PFSK-1 (cell line): Measurements from ENCODE around the gene MYOZ2.

Experiments used
- POLR2AphosphoS5 ChIP-seq: IDR thresholded peaks from 2 replicates; pipeline ENCODE4 v1.6.1; 2012; ENCODE audit warnings: low read depth, mild to moderate bottlenecking, control low read depth, low read length, moderate library complexity
- REST ChIP-seq, 2 experiments: IDR thresholded peaks; 2 replicates each; pipeline versions ENCODE4 v1.6.1 to v1.8.0; 2011 to 2012; ENCODE audit warnings: low read depth in 2 of 2, low read length in 2 of 2, control low read depth in 1 of 2, inconsistent platforms in 1 of 2, mild to moderate bottlenecking in 1 of 2, moderate library complexity in 1 of 2; ENCODE audit not compliant: insufficient read depth in 1 of 2
- SIN3A ChIP-seq: IDR thresholded peaks from 2 replicates; pipeline ENCODE4 v1.6.1; 2012; ENCODE audit warnings: mild to moderate bottlenecking, low read length, moderate library complexity, borderline replicate concordance; ENCODE audit not compliant: insufficient read depth
- TAF1 ChIP-seq: IDR thresholded peaks from 2 replicates; pipeline ENCODE4 v1.6.1; 2012; ENCODE audit warnings: low read length, control low read depth, borderline replicate concordance; ENCODE audit not compliant: insufficient read depth

GRCh38 chr4:119212234-119212963 lies 76.8 kb downstream of the MYOZ2 start, which contains the start of gene USP53:
- TF ChIP-seq POLR2AphosphoS5 (peak; percentile 96), REST (IDR thresholded peaks at IDR 0.05; ENCODE audit: insufficient read depth in 1 of 2, low read depth in 2 of 2, low read length in 2 of 2) (peak in 1 of 2 experiments; percentile 35; a peak in 1 of 4 replicates), TAF1 (peak; percentile 95; the same call in 1 of the 2 replicates), SIN3A (peak; percentile 91; the same call in 1 of the 2 replicates)
